HepG2 (cell line): ENCODE measurements around the gene ZNF217. TPM values are rescaled to one million over a fixed set of nuclear protein-coding genes. Genes with fewer than 3 reads are reported as not detected.
A peak's percentile ranks its signal among the peaks of the same experiment; 100 is the strongest.

Source experiments
- ETV5 ChIP-seq: IDR thresholded peaks from 2 replicates; pipeline ENCODE4 v1.6.1; 2018; ENCODE audit warnings: missing biosample characterization, missing genetic modification reagents, inconsistent platforms, borderline replicate concordance
- FOXA3 ChIP-seq: IDR thresholded peaks from 2 replicates; pipeline ENCODE4 v1.6.1; 2016; ENCODE audit warnings: missing genetic modification reagents, missing compliant biosample characterization
- polyA plus RNA-seq, 8 experiments: library from polyadenylated mRNA; depleted of rRNA in 3 of 8; stranded (reverse) in 7 of 8; unstranded in 1 of 8; fragments of >200 nt; fragmentation: Illumina TruSeq in 4 of 8; extraction: Trizol in 4 of 8; gene quantifications; 2 replicates each; pipeline versions ENCODE4 v1.2.1 to v1.2.3, GENCODE V29; 2011 to 2016; ENCODE audit warnings: low read depth in 4 of 8, missing spikeins in 1 of 8, mixed read lengths in 1 of 8; ENCODE audit not compliant: insufficient read depth in 1 of 8
- total RNA-seq, 5 experiments: library from RNA; depleted of rRNA; stranded (reverse); fragments of >200 nt; fragmentation: Illumina TruSeq; extraction: Trizol; gene quantifications; 2 replicates each; pipeline ENCODE4 v1.2.3, GENCODE V29; 2016; ENCODE audit warnings: low read depth in 1 of 5
- TF ChIP-seq, protein P1 (sequence below): sonication (generic); formaldehyde crosslinking; IDR thresholded peaks from 2 replicates; pipeline ENCODE4 v1.5.0; 2020; ENCODE audit warnings: missing genetic modification reagents
- TF ChIP-seq, protein P2 (sequence below): sonication (generic); formaldehyde crosslinking; IDR thresholded peaks from 2 replicates; pipeline ENCODE4 v1.4.0; 2020; ENCODE audit warnings: missing genetic modification reagents
- TF ChIP-seq, protein P3 (sequence below): fragments of 450-650 bp; IDR thresholded peaks from 2 replicates; pipeline ENCODE4 v1.6.1; 2016

The ZNF217 gene
- total and polyA plus RNA-seq, 2 of the 13 experiments (the other 11 are each of a cell fraction or from before 2014, with no cell fraction given) = 22.3 to 29.8 TPM

DNA sequence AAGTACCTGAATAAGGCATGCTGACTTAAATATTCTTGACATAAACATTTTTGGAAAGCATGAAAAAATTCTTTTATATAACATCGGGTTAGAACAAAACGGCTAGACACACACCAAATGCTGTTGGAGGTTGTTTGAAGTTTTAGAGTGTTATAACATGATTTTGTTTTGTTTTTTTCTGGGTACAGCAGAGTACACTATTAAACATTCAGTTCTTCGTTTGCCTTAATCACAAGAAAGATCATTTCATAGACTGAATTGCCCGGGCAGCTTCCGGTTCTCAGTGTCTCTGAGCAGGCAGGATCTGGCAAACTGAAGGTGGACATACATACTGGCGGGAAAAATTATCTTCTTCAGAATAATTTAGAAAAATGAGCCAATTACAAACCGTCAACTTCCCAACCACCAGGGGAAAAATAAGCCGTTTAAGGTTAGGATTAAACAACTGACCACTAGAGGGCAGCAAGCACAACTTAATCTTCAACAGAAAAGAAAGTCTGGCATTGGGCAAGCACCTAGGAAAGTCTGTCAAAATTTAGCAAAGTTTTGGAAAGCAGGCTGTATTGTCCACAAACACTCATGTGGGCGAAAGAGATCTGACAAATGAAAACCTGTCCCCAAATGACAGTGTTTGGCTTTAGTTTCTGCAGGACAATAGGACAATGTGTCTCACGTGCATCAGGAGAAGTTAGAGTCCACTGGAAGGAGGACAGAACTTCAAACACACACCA lies 15.0 kb downstream of the ZNF217 start (continued):
- TF ChIP-seq, protein P1, sequence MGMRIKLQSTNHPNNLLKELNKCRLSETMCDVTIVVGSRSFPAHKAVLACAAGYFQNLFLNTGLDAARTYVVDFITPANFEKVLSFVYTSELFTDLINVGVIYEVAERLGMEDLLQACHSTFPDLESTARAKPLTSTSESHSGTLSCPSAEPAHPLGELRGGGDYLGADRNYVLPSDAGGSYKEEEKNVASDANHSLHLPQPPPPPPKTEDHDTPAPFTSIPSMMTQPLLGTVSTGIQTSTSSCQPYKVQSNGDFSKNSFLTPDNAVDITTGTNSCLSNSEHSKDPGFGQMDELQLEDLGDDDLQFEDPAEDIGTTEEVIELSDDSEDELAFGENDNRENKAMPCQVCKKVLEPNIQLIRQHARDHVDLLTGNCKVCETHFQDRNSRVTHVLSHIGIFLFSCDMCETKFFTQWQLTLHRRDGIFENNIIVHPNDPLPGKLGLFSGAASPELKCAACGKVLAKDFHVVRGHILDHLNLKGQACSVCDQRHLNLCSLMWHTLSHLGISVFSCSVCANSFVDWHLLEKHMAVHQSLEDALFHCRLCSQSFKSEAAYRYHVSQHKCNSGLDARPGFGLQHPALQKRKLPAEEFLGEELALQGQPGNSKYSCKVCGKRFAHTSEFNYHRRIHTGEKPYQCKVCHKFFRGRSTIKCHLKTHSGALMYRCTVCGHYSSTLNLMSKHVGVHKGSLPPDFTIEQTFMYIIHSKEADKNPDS (CRISPR knock-in tag) = no peak
- TF ChIP-seq FOXA3 (CRISPR knock-in tag) = peak; percentile 40; the same call in 1 of the 2 replicates
- TF ChIP-seq, protein P2, sequence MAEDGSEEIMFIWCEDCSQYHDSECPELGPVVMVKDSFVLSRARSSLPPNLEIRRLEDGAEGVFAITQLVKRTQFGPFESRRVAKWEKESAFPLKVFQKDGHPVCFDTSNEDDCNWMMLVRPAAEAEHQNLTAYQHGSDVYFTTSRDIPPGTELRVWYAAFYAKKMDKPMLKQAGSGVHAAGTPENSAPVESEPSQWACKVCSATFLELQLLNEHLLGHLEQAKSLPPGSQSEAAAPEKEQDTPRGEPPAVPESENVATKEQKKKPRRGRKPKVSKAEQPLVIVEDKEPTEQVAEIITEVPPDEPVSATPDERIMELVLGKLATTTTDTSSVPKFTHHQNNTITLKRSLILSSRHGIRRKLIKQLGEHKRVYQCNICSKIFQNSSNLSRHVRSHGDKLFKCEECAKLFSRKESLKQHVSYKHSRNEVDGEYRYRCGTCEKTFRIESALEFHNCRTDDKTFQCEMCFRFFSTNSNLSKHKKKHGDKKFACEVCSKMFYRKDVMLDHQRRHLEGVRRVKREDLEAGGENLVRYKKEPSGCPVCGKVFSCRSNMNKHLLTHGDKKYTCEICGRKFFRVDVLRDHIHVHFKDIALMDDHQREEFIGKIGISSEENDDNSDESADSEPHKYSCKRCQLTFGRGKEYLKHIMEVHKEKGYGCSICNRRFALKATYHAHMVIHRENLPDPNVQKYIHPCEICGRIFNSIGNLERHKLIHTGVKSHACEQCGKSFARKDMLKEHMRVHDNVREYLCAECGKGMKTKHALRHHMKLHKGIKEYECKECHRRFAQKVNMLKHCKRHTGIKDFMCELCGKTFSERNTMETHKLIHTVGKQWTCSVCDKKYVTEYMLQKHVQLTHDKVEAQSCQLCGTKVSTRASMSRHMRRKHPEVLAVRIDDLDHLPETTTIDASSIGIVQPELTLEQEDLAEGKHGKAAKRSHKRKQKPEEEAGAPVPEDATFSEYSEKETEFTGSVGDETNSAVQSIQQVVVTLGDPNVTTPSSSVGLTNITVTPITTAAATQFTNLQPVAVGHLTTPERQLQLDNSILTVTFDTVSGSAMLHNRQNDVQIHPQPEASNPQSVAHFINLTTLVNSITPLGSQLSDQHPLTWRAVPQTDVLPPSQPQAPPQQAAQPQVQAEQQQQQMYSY = no peak
- TF ChIP-seq ETV5 (CRISPR knock-in tag) = peak; percentile 12; the same call in 1 of the 2 replicates
- TF ChIP-seq, protein P3, sequence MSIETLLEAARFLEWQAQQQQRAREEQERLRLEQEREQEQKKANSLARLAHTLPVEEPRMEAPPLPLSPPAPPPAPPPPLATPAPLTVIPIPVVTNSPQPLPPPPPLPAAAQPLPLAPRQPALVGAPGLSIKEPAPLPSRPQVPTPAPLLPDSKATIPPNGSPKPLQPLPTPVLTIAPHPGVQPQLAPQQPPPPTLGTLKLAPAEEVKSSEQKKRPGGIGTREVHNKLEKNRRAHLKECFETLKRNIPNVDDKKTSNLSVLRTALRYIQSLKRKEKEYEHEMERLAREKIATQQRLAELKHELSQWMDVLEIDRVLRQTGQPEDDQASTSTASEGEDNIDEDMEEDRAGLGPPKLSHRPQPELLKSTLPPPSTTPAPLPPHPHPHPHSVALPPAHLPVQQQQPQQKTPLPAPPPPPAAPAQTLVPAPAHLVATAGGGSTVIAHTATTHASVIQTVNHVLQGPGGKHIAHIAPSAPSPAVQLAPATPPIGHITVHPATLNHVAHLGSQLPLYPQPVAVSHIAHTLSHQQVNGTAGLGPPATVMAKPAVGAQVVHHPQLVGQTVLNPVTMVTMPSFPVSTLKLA = no peak
- TF ChIP-seq, all 625 proteins: peak for 114
